NOMO-1 treated with dmso at 0.1 percent for 144 hours (cell line): ENCODE results near the gene KIAA1143.

Experiments used
- DNase-seq: peaks from one replicate; lab custom pipeline; 2025; ENCODE audit not compliant: unreplicated experiment; lab: John Stamatoyannopoulos, UW

Gene KIAA1143

DNA sequence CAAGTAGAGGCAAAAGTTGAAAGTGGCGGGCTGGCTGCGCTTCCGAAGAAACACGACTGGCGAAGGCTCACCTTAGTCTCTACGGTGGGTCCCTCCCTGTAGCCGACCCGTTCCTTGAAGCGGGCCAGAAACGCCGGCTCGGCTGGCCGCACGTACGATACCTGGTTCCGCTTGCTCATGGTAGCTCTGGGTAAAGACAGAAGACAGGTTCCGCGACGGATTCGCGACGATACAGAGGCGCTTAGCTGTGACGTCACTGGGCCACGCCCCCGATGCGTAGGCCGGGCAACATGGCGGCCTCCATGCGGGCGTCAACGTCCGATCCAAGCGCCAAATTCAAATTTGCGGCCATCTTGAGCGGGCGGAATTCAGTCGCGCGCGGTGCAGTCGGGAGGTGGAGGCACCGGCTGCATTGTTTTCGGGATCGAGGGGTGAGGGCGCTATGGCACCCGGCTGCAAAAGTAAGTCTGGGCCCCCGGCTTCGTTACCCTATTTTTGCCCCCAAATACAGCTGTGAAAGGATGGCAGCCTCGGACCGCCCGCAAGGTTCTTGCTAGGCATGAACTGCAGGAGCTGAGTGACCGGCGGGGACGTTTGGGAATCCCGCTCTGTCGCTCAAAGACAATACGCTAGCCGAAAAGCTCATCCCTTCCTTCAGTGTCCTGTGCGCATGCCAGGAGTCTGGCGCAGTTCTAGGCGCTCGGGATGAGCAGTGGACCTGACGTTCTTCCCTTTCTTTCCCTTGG, at the start of gene KIAA1143, which contains the start of gene KIF15:
KIAA1143 (minus strand) TSS at position 196 of the 746 bp plus-strand sequence; CDS start at position 179, 17 bp downstream.
KIF15 (plus strand) TSS at position 371 of the 746 bp plus-strand sequence; CDS start at position 443, 72 bp downstream.
- peak; percentile 92 for DNase-seq

- DNase-seq: no peak
These were observed 44.5 kb upstream of the KIAA1143 start for GRCh38 chr3:44805960-44806359.

DNA sequence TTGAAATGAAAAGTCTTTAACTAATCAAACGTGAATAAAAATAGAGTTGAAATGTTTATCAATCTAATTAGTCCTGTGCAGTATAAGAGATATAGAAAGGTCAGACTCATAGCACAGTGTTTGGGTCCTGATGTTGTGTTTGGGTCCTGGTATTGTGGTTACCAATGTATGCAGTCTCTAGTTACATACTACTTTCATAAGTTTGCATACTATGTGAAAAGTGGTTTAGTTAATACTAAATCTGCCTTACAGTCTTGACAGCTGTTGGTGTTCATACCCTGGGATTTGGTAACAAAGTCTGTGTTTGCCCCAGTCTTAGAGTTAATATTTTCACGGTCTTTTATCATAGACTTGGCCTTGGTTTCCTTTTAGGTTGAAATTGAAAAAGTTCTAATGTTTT, 41.9 kb upstream of the KIAA1143 start:
- no peak for DNase-seq

- DNase-seq: peak; percentile 51
These were observed 40.6 kb upstream of the KIAA1143 start for GRCh38 chr3:44802011-44802410.

GRCh38 chr3:44795197-44795596, 33.8 kb upstream of the KIAA1143 start:
- DNase-seq: no peak

- DNase-seq: no peak
These were observed 21.5 kb upstream of the KIAA1143 start for GRCh38 chr3:44782891-44783290.

- DNase-seq: no peak
These were observed 10.7 kb upstream of the KIAA1143 start for GRCh38 chr3:44772099-44772442.

DNA sequence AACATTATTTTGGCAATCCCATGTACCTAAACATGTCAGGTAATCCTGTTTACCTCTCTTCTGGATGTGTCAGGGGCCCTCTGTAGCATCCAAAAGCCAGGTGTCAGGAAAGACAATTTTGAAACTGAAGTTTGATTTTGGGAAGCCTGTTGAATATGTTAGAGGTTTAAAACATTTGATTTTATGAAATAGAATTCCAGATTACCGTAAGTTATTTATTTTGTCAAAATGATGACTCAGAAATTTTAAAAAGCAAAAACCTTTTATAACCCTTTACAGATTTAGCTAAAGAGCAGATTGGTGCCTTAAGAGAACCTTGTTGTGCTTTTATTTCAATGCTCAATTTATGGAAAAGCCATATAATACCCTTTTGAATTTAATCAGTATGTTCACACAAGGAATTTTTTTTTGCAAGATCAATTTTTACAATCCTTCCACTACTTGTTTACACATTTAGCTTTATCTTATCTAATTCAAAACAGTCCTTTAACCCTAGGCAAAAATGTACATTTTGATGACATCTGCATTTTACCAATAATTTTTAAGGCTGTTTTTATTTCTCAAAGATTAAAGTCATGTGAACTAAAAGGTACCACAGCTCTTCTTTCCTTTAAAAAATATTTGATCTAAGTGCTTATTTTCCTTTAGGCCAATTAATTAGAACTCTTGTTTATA, 10.1 kb upstream of the KIAA1143 start:
- DNase-seq: no peak

DNA sequence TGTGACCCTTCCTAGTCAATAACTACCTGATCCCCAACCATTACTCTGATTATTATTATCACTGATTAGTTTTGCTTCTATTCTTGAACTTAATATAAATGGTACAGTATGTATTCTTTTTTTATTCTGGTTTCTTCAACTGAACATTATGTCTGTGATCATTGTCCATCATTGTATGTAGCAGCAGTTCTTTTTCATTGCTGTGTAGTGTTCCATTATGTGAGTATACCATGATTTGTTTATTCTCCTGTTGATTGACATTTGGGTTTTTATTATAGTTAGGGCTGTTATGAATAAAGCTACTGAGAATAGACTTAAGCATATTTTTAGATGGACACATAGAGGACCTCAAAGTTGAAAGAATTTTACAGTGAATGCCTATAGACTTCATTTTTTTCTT, 2.8 kb upstream of the KIAA1143 start:
- no peak for DNase-seq

DNA sequence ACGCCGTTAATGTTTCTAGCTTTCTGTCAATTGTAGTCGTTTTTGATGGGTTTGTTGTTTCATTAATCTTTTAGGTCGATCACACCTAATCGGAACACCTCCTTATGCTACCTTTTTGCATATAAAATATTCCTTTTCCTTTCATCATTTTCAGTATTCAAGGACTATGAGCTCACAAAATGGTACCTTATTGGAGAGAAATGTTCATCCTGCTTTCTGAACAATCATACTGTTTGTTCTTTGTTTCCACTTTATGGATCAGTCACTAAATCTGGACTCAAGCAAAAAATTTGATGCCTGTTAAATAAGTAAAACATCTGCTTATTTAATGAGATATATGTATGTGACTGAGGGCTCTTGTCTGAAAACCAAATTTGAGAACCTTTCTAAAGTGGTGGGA, 1.3 kb upstream of the KIAA1143 start:
- DNase-seq: no peak

DNA sequence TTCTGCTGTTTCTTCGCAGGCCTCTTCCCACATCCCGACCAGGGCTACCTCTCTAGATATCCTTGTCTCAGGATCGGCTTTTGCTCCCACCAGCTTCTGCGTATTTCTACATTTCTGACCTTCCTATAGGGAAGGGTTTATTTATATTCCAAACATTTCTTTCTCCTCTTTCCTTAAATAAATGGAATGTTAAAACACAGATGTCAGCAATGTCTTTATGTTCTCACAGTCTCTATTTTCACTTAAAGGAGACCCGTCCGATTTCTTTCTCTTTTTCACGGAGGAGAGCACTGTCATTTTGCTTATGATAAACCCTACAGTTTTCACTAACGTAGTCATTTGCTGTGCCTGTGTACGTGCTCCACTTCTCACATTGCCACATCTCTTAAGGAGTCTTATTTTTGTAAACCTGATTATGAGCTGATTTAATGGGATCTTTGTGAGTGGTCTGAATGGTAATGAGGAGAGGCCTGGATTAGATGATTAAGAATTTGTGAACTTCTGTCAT, 805 bp upstream of the KIAA1143 start:
- DNase-seq: no peak

DNA sequence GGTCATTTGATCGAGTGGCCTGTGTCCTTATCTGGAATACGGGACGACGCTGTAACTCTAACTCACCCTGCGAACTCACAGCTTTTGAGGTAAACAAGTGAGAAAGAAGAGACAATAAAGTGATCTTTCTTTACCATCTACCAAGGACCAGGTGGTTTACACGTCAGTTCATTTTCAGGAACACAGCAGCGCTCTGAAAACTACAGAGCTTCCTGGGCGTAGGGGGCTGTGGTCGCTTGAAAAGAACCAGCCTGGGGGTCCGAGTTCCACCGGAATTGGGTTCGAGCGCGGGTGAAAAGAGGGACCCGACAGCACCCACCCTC, 357 bp downstream of the KIAA1143 start:
- no peak for DNase-seq

DNA sequence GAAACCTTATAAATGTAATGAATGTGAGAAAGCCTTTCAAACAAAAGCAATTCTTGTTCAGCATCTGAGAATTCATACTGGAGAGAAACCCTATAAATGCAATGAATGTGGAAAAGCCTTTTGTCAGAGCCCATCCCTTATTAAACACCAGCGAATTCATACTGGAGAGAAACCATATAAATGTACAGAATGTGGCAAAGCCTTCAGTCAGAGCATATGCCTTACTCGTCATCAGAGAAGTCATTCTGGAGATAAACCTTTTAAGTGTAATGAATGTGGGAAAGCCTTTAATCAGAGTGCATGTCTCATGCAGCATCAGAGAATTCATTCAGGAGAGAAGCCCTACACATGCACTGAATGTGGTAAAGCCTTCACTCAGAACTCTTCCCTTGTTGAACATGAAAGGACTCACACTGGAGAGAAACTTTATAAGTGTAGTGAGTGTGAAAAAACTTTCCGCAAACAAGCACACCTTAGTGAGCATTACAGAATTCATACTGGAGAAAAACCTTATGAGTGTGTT, 26.7 kb downstream of the KIAA1143 start:
- no peak for DNase-seq

- peak; percentile 24 for DNase-seq
These were observed 32.0 kb downstream of the KIAA1143 start, which contains the start of gene ZNF501 for GRCh38 chr3:44729384-44729910. Gene ZNF501 (plus strand): TSS chr3:44729635. CDS start chr3:44734422, 4,787 bp downstream.

- no peak for DNase-seq
These were observed 39.4 kb downstream of the KIAA1143 start for GRCh38 chr3:44722103-44722401.

DNA sequence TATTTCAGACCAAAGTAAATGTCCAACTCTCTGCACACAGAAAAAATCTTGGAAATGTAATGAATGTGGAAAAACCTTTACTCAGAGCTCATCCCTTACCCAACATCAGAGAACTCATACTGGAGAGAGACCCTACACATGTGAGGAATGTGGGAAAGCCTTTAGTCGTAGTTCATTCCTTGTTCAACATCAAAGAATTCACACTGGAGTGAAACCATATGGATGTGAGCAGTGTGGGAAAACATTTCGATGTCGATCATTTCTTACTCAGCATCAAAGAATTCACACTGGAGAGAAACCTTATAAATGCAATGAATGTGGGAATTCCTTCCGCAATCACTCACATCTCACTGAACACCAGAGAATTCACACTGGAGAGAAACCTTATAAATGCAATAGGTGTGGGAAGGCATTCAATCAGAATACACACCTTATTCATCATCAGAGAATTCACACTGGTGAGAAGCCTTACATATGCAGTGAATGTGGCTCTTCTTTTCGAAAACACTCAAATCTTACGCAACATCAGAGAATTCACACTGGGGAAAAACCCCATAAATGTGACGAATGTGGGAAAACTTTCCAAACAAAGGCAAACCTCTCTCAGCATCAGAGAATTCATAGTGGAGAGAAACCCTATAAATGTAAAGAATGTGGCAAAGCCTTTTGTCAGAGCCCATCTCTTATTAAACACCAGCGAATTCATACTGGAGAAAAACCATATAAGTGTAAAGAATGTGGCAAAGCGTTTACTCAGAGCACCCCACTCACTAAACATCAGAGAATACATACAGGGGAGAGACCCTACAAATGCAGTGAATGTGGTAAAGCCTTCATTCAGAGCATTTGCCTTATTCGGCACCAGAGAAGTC, 40.0 kb downstream of the KIAA1143 start:
- no peak for DNase-seq

- no peak for DNase-seq
These were observed 48.9 kb downstream of the KIAA1143 start, which contains the start of gene ZNF502 for GRCh38 chr3:44712455-44713075. Gene ZNF502 (plus strand): TSS chr3:44712660. CDS start chr3:44720262, 7,602 bp downstream.
